Endothelial cell of umbilical vein (primary cell): Measurements from ENCODE around the gene EFCAB9. TPM values are rescaled to one million over a fixed set of nuclear protein-coding genes. Genes with fewer than 3 reads are reported as not detected.

Experiments
- BruUV-seq: library from RNA; stranded (reverse); fragments of 400-500 nt; replicated peaks from 2 replicates; lab custom pipeline; 2021; lab: Mats Ljungman, UMichigan
- CTCF ChIA-PET: fragments of 300-600, 350-600 bp; sonication (Branson Sonifier 250); formaldehyde crosslinking; loops from one replicate; lab custom pipeline; 2021; ENCODE audit warnings: antibody characterized with exemption, inconsistent platforms; lab: Charles Lee
- POLR2A ChIA-PET: fragments of 300-600, 350-600 bp; sonication (Branson Sonifier 250); formaldehyde crosslinking; loops from one replicate; lab custom pipeline; 2021; ENCODE audit warnings: antibody characterized with exemption, inconsistent platforms; lab: Charles Lee
- DNase-seq: peaks from one replicate; pipeline ENCODE4 v3.0.0-alpha.2; 2011; ENCODE audit warnings: low read depth, low spot score
- FAIRE-seq: peaks from 2 replicates; lab custom pipeline; 2011; peaks lifted over from hg19 to GRCh38; lab: Jason Lieb, UNC
- H2AFZ ChIP-seq: 2 replicates; pipeline ENCODE4 v1.6.0; 2012; ENCODE audit warnings: low read depth, low read length, control low read depth, inconsistent platforms
- H3K27ac ChIP-seq: 2 replicates; pipeline ENCODE4 v1.5.1; 2011; ENCODE audit warnings: low read depth, mild to moderate bottlenecking, control low read depth, low read length, moderate library complexity; ENCODE audit not compliant: insufficient read depth
- H3K27me3 ChIP-seq, 2 experiments: 2 replicates each; pipeline versions ENCODE4 v1.6.0 to v1.6.1; 2011; ENCODE audit warnings: low read length in 2 of 2, mixed read lengths in 1 of 2; ENCODE audit not compliant: control insufficient read depth in 2 of 2, insufficient read depth in 2 of 2
- H3K36me3 ChIP-seq, 2 experiments: 2 replicates in 1 of 2; 3 replicates in 1 of 2; pipeline ENCODE4 v1.5.1; 2011; ENCODE audit warnings: low read length in 2 of 2, mild to moderate bottlenecking in 1 of 2, moderate library complexity in 1 of 2; ENCODE audit not compliant: control insufficient read depth in 2 of 2, insufficient read depth in 2 of 2; ENCODE audit errors: extremely low read depth in 1 of 2
- H3K4me1 ChIP-seq: 3 replicates; pipeline ENCODE4 v1.5.1; 2011; ENCODE audit warnings: mild to moderate bottlenecking, low read length; ENCODE audit not compliant: control insufficient read depth, insufficient read depth; ENCODE audit errors: extremely low read depth
- H3K4me2 ChIP-seq: 2 replicates; pipeline ENCODE4 v1.6.1; 2011; ENCODE audit warnings: low read length, control low read depth, mixed read lengths; ENCODE audit not compliant: insufficient read depth
- H3K4me3 ChIP-seq, 3 experiments: fragments of 200-600 bp in 1 of 3; sonication (generic), shearing (Covaris generic) in 1 of 3; replicated peaks in 1 of 3; 2 replicates each; pipeline ENCODE4 v1.5.1; 2011 to 2016; ENCODE audit warnings: control low read depth in 3 of 3, low read length in 3 of 3, mild to moderate bottlenecking in 2 of 3, inconsistent platforms in 1 of 3, low read depth in 1 of 3, moderate library complexity in 1 of 3; ENCODE audit not compliant: insufficient read depth in 1 of 3
- H3K79me2 ChIP-seq: 2 replicates; pipeline ENCODE4 v1.6.0; 2012; ENCODE audit warnings: low read length, inconsistent platforms; ENCODE audit not compliant: control insufficient read depth, insufficient read depth
- H3K9ac ChIP-seq: replicated peaks from 2 replicates; pipeline ENCODE3; 2011; ENCODE audit warnings: low read length, control low read depth; ENCODE audit not compliant: insufficient read depth; ENCODE audit errors: extremely low read depth
- H3K9me1 ChIP-seq: replicated peaks from 3 replicates; pipeline ENCODE4 v1.6.0; 2011; ENCODE audit warnings: mild to moderate bottlenecking, low read length; ENCODE audit not compliant: control insufficient read depth, insufficient read depth; ENCODE audit errors: extremely low read depth
- H3K9me3 ChIP-seq: replicated peaks from 2 replicates; pipeline ENCODE4 v1.5.1; 2012; ENCODE audit warnings: low read length, inconsistent platforms; ENCODE audit not compliant: control insufficient read depth, insufficient read depth
- H4K20me1 ChIP-seq: replicated peaks from 2 replicates; pipeline ENCODE3; 2011; ENCODE audit warnings: mild to moderate bottlenecking, low read length; ENCODE audit not compliant: control insufficient read depth, insufficient read depth; ENCODE audit errors: extremely low read depth
- CTCF ChIP-seq, 2 donors: IDR thresholded peaks; 1 replicate in 1 of 2; 2 replicates in 1 of 2; pipeline ENCODE4 v1.5.1; 2011; ENCODE audit warnings: low read length in 2 of 2, mild to moderate bottlenecking in 2 of 2, moderate library complexity in 2 of 2, control low read depth in 1 of 2, inconsistent platforms in 1 of 2, low read depth in 1 of 2; ENCODE audit not compliant: insufficient read depth in 1 of 2; ENCODE audit errors: extremely low read depth in 1 of 2
- EZH2 ChIP-seq: IDR thresholded peaks from 2 replicates; pipeline ENCODE4 v1.6.1; 2012; ENCODE audit warnings: borderline replicate concordance, low read depth, mild to moderate bottlenecking, moderate library complexity, low read length, inconsistent platforms; ENCODE audit not compliant: severe bottlenecking
- FOS ChIP-seq: IDR thresholded peaks from 2 replicates; pipeline ENCODE4 v1.6.1; 2011; ENCODE audit warnings: mild to moderate bottlenecking, low read length, moderate library complexity, borderline replicate concordance; ENCODE audit not compliant: insufficient read depth
- GATA2 ChIP-seq: IDR thresholded peaks from 2 replicates; pipeline ENCODE4 v1.7.0; 2011; ENCODE audit warnings: low read depth, mild to moderate bottlenecking, moderate library complexity, mixed read lengths, low read length; ENCODE audit not compliant: insufficient read length, insufficient read depth
- JUN ChIP-seq: IDR thresholded peaks from 2 replicates; pipeline ENCODE4 v1.6.1; 2011; ENCODE audit warnings: borderline replicate concordance, low read depth; ENCODE audit not compliant: insufficient read length, insufficient read depth
- MAX ChIP-seq: IDR thresholded peaks from 2 replicates; pipeline ENCODE4 v1.6.1; 2011; ENCODE audit not compliant: insufficient read depth, insufficient read length
- MYC ChIP-seq: IDR thresholded peaks from one replicate; pipeline ENCODE4 v1.6.1; 2011; ENCODE audit warnings: mild to moderate bottlenecking, low read depth, low read length
- POLR2A ChIP-seq: IDR thresholded peaks from 2 replicates; pipeline ENCODE4 v1.6.1; 2012; ENCODE audit warnings: low read depth, mild to moderate bottlenecking, control low read depth, low read length
- POLR2AphosphoS5 ChIP-seq: IDR thresholded peaks from 2 replicates; pipeline ENCODE4 v1.6.1; 2012; ENCODE audit warnings: low read depth, mild to moderate bottlenecking, control low read depth, low read length, moderate library complexity; ENCODE audit not compliant: insufficient read depth
- dilution Hi-C: fragments of 300-500 bp; cut with MboI; formaldehyde crosslinking; loops from one replicate; pipeline ENCODE4 v1.15.0; 2019; ENCODE audit warnings: low sequenced_read_pairs; ENCODE audit not compliant: extremely low pct_ligation_motif_present
- intact Hi-C: fragments of 100-400 bp; cut with micrococcal nuclease; formaldehyde crosslinking; loops from one replicate; pipeline ENCODE4 v1.10.0; 2022
- polyA plus RNA-seq, 4 experiments: library from polyadenylated mRNA; depleted of rRNA in 3 of 4; stranded (reverse) in 3 of 4; unstranded in 1 of 4; fragments of >200 nt; gene quantifications; 2 replicates each; pipeline versions ENCODE4 v1.2.1 to v1.2.3, GENCODE V29; 2011 to 2012; ENCODE audit warnings: missing spikeins in 1 of 4
- total RNA-seq: library from RNA; stranded (reverse); gene quantifications from 2 replicates; pipeline ENCODE4 v1.2.3, GENCODE V29; 2021

Gene EFCAB9
- total and polyA plus RNA-seq, 2 donors (not counting 3 experiments of a cell fraction or from before 2014, with no cell fraction given): not detected

GRCh38 chr5:172234031-172234430, 40.1 kb downstream of the EFCAB9 start:
- H3K9me1 ChIP-seq: peaks cover 2% of the 10 kb centered on the region
- dilution Hi-C loops: no loop called here
- ChIA-PET POLR2A (no interaction called here), CTCF (no interaction called here)
- intact Hi-C loops: no loop called here
- peaks cover 24% of the 10 kb centered on the region for H3K79me2 ChIP-seq
- no peak for DNase-seq
- TF ChIP-seq JUN: no peak
- no peak for TF ChIP-seq POLR2A
- TF ChIP-seq CTCF (IDR thresholded peaks at IDR 0.05; ENCODE audit: extremely low read depth in 1 of 2, insufficient read depth in 1 of 2, low read depth in 1 of 2, low read length in 2 of 2): no peak
- no peak for TF ChIP-seq MAX
- TF ChIP-seq FOS: no peak
- TF ChIP-seq MYC: no peak
- TF ChIP-seq GATA2: no peak
- no peak for TF ChIP-seq POLR2AphosphoS5
- TF ChIP-seq EZH2: no peak
- no peak overlapping the region for H3K9ac ChIP-seq
- H3K9me3 ChIP-seq: no peaks in the 10 kb centered on the region
- H3K4me2 ChIP-seq: no peak overlapping the region
- no peaks in the 10 kb centered on the region for H3K27me3 ChIP-seq
- H4K20me1 ChIP-seq: peaks cover 17% of the 10 kb centered on the region
- no TSS peak for BruUV-seq
- H3K4me1 ChIP-seq: peaks cover 10% of the 10 kb centered on the region
- no peak overlapping the region for H3K27ac ChIP-seq
- no peak overlapping the region for H2AFZ ChIP-seq
- peaks cover 2 to 3% of the 10 kb centered on the region in 2 experiments for H3K36me3 ChIP-seq
- no peak overlapping the region for H3K4me3 ChIP-seq
- FAIRE-seq: no peak
